ENCODE results near the gene RAB37. TPM values are rescaled to one million over a fixed set of nuclear protein-coding genes. Genes with fewer than 3 reads are reported as not detected.

The RAB37 gene
- total RNA-seq, 1 donor: 79.7 TPM

Other genes with a start within 250 kb of the RAB37 start
- gene CD300LB, start 205.8 kb upstream of the RAB37 start, total RNA-seq: 0.81 TPM
- 0.54 TPM for gene CD300C, start 191.1 kb upstream of the RAB37 start, total RNA-seq
- 0.27 TPM for gene CD300H, start 169.7 kb upstream of the RAB37 start, total RNA-seq
- not detected for gene CD300LD, start 145.0 kb upstream of the RAB37 start, total RNA-seq
- 0.54 TPM for gene CD300E, start 113.5 kb upstream of the RAB37 start, total RNA-seq
- 25.3 TPM for gene CD300LF, start 24.3 kb upstream of the RAB37 start, total RNA-seq
- gene NHERF1, start 11.4 kb downstream of the RAB37 start, total RNA-seq: 74.6 TPM
- gene NAT9, start 39.1 kb downstream of the RAB37 start, total RNA-seq: 37.4 TPM
- 0.27 TPM for gene GRIN2C, start 122.6 kb downstream of the RAB37 start, total RNA-seq
- gene FDXR, start 135.7 kb downstream of the RAB37 start, total RNA-seq: 8.9 TPM
- gene FADS6, start 156.4 kb downstream of the RAB37 start, total RNA-seq: not detected
- gene USH1G, start 186.0 kb downstream of the RAB37 start, total RNA-seq: under 0.01 TPM
- not detected for gene OTOP2, start 187.0 kb downstream of the RAB37 start, total RNA-seq
- gene OTOP3, start 198.6 kb downstream of the RAB37 start, total RNA-seq: not detected
- 1.1 TPM for gene HID1, start 235.5 kb downstream of the RAB37 start, total RNA-seq